ENCODE results near the gene FSD1L. TPM values are rescaled to one million over a fixed set of nuclear protein-coding genes. Genes with fewer than 3 reads are reported as not detected.

Gene FSD1L
- total RNA-seq, result 2.3 TPM

DNA sequence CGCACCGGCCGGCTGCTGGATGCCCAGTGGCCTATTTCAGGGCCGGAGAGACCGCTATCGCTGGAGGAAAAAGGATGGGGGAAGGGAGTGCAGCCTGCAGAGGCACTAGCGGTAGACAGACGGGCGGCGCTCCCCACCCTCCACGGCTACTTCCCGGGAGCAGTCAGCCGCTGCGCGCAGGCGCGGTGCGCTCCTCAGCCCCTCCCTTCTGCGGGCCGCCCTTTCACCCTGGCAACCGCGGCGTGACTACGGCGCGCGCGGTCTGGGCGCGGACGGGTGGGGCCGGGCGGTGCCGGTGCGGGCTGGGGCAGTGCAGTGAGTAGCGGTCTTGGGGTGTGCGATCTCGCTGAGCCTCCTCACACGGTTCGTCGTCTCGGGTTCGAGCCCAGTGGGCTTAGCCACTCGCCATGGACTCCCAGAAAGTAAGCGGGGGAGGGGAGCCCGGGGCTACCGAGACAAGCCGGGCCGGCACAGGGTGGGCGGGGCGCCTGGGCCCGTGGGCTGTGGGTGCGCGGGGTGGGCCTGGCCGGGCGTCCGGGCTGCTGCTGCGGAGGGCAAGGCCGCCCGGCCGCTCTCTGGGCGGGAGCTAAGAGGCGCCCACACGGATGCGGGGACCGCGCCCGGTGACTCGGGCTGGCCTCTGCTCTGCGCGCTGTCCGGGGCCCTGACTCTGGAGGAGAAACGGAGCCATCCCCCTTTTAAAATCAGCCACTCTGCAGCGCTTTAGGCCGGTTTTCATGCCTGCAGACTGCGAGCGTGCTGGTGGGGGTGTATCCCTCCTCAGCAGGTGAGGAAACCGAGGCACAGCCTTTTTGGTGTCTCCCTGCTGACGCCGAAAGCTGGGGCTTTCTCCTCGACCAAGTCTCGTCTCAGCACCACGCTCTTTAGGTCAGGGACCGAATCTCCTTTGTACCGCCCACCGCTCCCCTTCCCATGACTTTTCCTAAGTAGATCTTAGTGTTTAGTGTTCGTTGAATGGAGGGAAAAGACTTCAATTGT, at the start of gene FSD1L:
Gene FSD1L (plus strand): TSS at position 221 of the 999 bp plus-strand sequence. CDS start 187 bp downstream, at position 408.
- peak; percentile 96 for ATAC-seq

DNA sequence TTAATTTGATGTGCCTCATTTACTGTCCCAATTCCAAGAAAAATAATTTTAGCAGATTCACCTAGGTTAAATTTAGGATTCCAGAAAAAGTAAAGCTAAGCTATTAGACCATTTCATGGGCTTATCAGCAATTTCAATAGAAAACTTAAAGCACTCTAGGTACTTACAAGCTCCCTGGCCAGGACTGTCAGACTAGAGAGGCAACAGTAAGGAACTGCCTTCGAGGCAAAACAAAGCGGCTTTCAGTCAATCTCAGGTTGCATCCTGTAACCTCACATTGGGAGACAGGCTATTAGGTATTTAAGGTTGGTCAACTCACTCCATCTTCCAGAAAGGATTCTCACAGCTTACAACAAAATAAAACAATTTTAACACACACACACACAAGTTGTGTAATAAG, 48.7 kb upstream of the FSD1L start:
- no peak for ATAC-seq

DNA sequence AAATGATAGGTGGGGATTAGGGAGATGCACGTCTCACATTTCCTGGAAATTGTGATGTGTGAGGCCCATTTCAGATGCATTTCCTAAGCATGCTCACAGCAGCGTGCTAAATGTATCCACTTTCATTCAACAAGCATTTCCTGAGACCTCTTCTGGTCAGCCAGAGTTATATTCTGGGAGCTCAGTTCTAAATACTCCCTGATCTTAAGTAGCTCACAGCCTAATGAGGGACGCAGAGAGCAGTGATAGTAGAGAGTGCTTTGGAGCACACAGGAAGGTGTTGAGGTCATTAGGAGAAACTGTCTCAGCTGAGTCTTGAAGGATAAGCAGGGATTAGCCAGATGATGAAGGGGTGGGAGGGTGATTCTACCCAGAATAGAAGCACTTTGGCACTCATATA, 46.2 kb upstream of the FSD1L start:
- no peak for ATAC-seq

DNA sequence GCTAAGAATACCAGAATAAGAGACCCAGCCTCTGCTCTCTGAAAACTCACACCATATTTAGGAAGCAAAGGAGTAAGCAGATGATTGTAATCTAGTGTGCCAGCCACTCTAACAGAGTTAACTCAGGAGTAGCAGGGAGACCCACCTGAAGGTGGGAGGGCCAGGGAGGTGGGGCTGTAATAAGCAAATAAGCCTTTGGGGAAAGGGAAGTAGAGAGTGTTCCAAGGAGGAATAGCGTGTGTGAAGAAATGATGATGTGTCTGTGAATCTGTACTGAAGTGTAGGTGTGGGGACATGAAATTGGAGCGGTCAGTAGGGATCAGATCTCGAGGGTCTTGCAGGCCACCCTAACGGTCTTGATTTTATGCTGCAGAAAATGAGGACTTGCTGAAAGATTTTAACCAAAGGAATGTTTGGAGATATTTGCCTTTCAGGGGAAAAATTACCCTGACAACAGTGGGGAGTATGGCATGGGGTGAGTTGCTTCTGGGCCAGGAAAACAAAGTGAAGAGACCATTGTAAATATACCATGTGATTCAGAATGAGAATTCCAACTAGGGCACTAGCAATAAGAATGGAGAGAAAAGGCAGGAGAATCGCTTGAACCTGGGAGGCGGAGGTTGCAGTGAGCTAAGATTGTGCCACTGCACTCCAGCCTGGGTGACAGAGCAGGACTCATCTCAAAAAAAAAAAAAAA, 44.1 kb upstream of the FSD1L start:
- ATAC-seq, result no peak

DNA sequence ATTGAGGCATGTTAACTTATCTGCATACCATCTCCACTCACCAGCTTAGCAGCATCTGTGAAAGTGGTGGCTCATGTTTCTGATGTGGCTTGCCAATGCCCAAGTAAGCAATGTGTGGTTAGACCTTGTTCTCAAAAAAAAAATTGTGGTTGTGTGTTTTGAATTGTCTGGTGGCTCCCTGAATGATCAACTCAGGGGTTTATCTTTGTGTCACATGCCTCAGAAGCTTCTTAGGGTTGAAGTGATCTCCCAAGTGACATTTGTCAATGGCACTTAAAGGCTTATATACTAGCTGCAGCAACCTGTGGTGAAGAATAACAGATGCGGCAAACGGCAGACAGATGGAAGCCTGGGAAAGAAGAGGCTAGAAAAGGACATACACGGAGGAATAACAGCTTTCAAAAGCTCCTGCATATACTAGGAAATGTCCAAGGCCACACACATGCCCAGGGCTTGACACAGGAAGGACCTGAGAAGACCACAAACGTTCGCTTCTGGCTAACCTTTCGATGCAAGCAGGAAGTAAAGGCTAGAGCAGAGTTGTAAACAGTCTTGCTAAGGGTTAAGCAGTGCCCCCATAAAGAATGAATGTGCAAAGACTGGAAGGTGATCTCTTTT, 42.2 kb upstream of the FSD1L start:
- ATAC-seq, result no peak

DNA sequence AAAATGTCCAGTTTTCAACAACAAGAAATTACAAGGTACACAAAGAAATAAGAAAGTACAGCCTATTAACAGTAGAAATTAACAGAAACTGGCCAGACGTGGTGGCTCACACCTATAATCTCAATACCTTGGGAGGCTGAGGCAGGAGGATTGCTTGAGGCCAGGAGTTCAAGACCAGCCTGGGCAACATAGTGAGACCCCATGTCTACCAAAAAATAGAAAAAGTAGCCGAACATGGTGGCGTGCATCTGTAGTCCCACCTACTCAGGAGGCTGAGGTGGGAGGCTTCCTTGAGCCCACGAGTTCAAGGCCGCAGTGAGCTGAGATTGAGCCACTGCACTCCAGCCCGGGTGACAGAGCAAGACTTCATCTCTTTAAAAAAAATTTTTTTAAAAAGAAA, 41.5 kb upstream of the FSD1L start:
- no peak for ATAC-seq

DNA sequence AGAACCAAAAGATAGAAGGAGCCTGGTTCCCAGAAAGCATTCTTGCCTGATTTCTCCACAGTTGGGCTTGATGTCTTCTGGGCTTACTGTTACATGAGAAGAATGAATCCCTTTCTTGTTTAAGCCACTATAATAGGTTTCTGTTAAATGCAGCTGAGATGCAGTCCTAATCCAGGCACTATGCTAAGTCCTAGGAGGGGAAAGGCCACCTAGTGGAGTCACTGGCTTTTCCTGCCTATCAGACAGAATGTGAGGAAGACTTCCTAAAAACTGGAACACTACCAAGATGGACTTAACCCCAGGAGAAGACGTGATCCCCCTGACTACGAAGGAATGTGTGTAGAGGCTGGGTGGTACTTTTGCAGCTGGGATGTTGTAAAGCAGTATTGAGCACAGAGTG, 34.3 kb upstream of the FSD1L start:
- no peak for ATAC-seq

DNA sequence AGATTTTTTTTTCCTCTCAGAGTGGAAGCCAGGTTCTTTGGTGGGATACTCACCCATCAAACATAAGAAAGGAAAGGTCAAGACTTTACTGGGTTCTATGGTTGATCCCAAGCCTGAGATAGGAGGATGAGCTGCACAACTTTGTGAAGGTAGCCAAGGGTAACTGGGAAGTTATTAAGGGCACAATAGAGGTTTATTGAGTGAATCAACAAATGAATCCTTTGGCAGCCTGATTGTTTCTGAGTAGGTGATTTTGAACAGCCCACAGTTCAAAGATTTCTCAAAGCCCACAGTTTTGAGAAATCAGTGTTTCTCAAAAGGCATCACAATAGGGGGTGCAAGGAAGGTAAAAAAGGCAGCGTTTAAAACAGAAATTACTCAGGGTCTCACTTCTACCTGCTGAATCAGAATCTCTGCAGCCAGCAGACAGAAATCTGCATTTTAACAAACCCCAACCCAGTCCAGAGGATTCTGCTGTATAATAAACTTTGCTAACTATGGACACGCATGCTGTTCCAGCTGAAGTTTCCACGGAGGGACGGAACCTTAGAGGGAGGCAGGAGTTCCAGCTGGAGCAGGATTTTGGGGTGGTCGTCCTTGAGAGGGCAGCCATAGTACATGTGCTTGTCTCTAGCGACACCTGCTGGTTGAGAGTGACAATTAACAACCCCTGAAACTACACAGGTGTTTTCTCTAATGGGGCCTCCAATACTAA, 32.7 kb upstream of the FSD1L start:
- peak; percentile 68 for ATAC-seq

DNA sequence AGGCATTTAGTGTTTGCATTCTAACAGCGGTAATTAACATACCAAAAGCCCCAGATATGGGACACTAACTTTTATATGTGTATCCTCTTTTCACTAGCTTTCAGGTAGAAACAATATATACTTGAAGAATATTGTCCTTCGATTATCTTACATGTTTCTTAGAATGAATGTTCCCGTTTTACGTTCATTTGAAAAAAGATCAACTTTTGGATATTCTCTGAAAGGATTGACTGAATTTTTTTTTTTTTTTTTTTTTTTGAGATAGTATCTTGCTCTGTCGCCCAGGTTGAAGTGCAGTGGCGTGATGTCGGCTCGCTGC, 32.2 kb upstream of the FSD1L start:
- ATAC-seq, result no peak

DNA sequence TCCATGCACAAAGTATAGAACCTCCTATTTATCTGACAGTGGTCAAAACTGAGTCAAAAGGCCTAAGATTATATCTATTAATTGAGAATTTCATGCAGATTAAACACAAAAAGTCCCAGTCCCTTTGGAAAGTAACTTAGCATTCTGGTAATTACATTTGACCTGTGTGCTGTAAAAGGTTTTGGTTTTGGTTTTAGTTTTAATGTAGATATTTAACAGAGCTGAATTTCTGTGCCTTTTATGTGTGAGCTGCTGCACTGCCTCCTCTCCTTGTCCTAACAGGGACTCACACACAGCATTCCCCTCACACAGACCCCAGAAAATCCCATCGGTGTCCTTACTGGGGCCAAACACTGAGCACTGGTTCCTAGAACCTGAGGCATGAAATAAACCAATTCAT, 31.0 kb upstream of the FSD1L start:
- ATAC-seq, result no peak

DNA sequence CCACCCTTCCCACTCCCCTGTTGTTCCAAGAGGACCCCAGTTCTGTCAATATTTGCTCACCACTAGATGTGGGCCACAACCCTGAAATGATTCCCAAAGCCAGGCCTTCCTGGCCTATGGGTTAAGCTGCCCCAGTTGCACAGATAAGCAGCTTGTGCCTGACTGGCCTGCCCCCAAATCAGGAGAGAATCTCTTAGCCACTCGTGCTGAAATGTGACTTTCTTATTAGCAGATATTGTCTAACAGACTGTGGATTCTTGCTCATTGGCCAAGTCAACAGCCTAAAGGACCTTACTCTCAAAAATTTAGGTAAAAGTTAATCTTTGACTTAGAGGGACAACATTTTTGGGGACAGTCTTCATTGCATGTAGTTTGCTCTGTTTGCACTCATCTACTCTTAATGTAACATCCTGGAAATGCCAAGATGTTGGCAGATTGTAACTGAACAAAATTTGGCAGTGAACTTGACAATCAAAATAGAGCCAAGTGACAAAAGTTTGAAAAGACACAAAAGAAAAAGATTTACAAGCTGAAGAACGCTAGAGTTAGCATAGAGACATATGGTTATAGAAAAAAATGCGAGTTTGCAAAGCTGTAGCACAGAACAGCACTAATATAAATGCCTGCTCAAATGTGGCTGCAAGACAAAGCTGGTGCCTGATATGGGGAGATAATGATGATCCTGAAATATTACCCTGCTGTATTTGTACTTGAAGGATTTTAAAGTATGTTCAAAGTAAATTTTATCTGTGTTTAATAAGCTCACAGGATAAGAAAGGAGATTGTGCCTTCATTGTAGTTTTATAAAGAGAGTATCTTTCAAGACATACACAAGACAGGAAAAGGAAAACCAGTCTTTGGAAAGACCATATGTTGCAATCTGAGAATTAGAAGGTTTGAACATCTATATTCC, 29.0 kb upstream of the FSD1L start:
- no peak for ATAC-seq

DNA sequence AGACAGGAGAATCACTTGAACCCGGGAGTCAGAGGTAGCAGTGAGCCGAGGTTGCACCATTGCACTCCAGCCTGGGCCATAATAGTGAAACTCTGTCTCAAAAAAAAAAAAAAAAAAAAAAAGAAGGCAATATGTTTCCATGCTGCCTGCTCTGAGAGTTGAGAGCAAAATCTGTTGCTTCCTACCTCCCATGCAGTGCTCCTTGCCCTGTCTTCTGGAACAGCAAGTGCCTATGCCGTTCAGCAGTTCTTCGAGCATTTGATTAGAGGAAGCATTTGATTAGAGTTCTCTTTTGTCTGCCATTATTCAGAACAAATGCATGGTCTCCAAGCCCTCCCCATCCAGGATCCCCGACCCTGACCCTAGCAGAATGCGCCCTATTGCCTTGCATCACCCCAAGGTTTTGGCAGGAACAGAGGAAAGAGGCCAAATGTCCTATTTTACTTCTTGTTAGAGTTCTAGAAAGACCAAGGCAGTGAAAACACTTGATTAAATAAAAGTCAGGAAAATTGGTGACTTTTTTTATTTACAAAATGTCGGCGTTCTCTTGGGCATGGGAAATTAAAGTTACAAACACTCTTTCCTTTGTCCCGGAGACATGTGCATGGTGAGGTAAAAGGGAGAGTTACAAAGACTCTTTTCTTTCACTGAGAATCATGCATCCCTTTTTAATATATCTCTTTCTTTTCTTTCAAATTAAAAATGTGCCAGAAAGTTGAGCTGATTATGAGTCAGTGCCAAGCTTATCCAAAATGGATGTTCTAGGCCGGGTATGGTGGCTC, 27.8 kb upstream of the FSD1L start:
- ATAC-seq, result no peak

DNA sequence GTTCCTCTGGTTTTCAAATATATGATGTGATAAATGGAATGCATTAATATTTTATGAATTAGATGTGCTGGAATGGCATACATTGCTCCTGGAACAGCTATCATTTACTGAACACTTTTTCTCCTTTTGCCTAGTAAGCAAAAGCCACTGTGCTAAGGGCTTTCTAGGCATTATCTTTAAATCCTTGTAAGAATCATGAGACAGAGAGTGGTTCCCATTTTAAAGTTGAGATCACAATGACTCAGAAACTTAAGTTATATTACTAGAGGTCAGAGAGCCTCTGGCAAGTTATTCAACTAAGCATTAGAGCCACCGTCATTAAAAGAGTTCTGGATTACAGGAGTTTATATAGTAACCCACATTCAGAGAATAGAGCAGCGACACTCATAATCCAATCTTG, 26.7 kb upstream of the FSD1L start:
- peak; percentile 85 for ATAC-seq

DNA sequence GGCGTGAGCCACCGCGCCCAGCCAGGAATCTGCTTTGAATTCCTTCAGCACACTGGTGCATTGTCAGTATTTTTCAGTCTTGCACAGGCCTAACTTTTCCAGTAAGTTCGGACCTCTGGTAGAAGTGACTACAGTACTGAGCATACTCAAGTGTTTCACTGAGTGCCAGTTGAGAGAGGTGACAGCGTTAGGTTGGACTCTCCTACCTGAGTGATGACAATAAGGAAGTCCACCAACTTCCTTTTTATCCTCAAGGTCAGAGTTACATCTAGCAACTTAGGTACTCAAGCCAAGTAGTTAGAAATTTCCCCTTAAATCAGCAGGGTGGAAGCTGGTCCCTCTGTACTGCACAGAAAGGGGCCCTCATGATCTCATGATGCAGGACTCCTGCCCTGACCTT, 26.0 kb upstream of the FSD1L start:
- no peak for ATAC-seq

DNA sequence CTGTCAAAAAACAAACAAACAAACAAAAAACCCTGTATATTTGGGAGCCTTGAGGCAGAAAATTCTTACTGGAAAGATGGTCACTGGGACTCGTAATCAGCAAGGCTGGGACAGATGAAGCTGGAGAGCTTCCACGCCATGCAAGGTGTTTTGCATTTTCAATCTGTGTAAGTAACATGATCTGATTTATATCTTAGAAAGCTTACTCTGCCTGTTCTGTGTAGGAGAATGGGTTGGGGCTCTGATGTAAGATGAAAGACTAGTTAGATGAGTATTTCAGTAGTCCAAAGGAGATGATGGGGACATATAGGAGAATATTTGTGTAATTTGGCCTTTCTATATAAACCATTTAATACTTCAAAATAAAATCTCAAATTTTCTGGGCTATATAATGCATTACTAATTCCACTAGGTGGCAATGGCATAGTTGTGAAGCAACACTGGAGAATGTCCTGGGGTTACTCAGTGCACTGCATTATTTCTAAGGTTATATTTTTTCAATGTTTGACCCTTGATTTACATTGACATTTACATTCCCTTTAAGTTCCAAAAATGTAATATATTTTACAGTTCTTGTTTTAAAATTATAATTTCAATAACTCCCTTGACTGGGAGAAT, 21.9 kb upstream of the FSD1L start:
- ATAC-seq, result peak; percentile 63

DNA sequence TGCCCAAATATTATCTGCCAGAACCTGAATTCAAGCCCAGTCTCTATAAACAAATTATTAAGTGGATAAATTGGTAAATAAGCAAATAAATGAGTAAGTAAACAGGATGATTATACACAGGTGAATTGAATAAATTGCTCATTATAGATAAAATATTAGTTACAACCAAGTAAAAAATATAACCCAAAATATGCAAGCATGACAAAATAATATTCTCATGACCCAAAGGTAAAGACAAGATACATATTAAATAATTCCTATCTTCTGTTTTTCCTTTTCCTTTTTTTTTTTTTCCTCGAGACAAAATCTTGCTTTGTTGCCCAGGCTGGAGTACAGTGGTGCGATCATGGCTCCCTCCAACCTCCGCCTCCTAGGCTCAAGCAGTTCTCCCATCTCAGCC, 21.2 kb upstream of the FSD1L start:
- ATAC-seq, result no peak

DNA sequence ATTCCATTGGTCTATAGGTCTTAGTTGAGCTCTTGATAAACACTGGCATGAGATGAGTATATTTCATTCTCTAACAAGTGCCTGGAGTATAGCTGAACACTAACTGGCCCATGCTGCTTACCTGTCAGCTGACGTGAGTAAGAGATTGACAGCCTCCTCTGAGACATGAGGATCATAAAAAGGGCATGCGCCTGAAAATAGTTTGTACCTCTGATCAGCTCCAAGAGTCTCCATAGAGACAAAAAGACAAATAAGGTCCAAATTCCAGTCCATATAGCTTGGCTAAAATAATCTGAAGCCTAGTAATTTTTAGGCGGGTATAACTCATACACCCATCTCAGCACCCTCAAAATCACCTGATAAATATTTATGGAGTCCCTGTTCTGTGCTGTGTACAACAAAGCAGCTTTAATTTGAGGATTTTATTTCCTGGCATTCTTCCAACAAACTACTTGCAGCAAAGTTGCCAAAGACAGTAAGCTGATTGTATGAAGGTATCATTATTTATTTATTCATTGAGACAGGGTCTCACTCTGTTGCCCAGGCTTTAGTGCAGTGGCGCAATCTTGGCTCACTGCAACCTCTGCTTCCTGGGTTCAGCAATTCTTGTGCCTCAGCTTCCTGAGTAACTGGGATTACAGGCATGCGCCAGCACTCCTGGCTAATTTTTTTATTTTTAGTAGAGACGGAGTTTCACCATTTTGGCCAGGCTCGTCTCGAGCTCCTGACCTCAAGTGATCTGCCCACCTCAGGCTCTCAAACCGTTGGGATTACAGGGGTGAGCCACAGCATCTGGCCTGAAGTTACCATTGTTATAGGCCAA, 16.2 kb upstream of the FSD1L start:
- ATAC-seq, result no peak

DNA sequence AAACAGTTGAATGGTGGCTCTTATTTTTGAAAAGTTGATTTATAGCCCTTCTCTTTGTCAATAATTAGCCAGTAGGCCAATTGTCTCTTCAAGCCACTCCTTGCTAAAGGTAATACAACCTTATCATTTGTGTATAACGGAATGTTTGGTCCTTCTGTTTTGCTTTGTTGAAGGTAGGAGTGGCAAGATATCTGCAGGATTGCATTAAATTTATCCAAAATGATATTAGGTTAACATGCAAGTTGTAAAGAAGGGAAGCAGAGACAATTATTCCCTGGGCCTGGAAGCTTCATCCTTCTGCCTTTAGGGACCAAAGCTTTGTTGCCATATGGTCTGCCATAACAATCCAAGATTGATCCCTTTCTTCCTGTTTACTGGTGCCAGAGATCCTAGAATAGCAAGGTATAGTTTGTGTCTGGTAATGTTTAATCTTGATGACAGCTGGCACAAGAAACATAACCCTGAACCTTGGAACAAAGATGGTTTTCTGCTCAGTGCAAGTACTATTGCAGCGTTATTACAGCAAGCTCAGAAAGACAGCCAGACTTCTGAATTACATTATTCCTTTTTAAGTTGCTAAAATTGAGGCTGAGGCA, 15.5 kb upstream of the FSD1L start:
- ATAC-seq, result no peak

DNA sequence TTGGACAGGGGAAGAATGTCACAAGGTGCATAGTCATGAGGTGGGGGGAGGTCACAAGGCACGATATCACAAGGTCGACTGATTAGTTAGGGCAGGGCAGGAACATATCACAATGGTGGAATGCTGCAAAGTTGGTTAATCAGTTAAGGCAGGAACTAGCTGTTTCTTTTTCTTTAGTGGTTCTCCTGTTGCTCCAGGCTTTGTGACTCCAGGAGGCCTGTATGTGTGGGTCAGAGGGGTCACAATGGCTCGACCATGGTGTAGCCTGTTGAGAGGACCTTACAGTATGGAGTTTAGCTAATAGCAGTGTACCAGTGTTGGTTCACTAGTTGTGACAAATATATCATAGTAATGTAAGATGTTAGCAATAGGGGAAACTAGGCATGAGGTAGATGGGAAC, 12.4 kb upstream of the FSD1L start:
- ATAC-seq, result no peak
